Endodermal cell (in vitro differentiated cells): ENCODE data around the gene SLC39A3. TPM values are rescaled to one million over a fixed set of nuclear protein-coding genes. Genes with fewer than 3 reads are reported as not detected.

Experiments
- DNase-seq: peaks from one replicate; pipeline ENCODE4 v3.0.0-alpha.2; 2017
- H3K27ac ChIP-seq: 2 replicates; pipeline ENCODE4 v1.5.1; 2013; ENCODE audit warnings: mild to moderate bottlenecking, low read depth, low read length, moderate library complexity
- H3K27me3 ChIP-seq: 2 replicates; pipeline ENCODE4 v1.6.1; 2013; ENCODE audit warnings: mild to moderate bottlenecking, low read length, moderate library complexity; ENCODE audit not compliant: insufficient read depth, control insufficient read depth, poor library complexity, severe bottlenecking
- H3K36me3 ChIP-seq: 2 replicates; pipeline ENCODE4 v1.7.0; 2013; ENCODE audit warnings: mild to moderate bottlenecking, low read length, moderate library complexity; ENCODE audit not compliant: control insufficient read depth, insufficient read depth
- H3K4me1 ChIP-seq: one replicate; pipeline ENCODE4 v1.7.0; 2013; ENCODE audit warnings: low read length; ENCODE audit not compliant: control insufficient read depth, insufficient read depth
- H3K4me3 ChIP-seq: 2 replicates; pipeline ENCODE4 v1.5.1; 2013; ENCODE audit warnings: mild to moderate bottlenecking, low read length, moderate library complexity
- H3K9ac ChIP-seq: 2 replicates; pipeline ENCODE4 v1.6.1; 2013; ENCODE audit warnings: mild to moderate bottlenecking, low read length, moderate library complexity; ENCODE audit not compliant: poor library complexity, severe bottlenecking; ENCODE audit errors: extremely low read depth
- H3K9me3 ChIP-seq: 2 replicates; pipeline ENCODE4 v1.6.1; 2013; ENCODE audit warnings: mild to moderate bottlenecking, low read length, moderate library complexity; ENCODE audit not compliant: control insufficient read depth
- H3K27ac Mint-ChIP-seq: 2 replicates; pipeline ENCODE4 v1.8.0; 2020; ENCODE audit warnings: mixed read lengths
- H3K27me3 Mint-ChIP-seq: 2 replicates; pipeline ENCODE4 v1.8.0; 2021; ENCODE audit warnings: mild to moderate bottlenecking, mixed read lengths; ENCODE audit not compliant: insufficient read depth
- H3K36me3 Mint-ChIP-seq: 2 replicates; pipeline ENCODE4 v1.8.0; 2020; ENCODE audit warnings: low read depth, mixed read lengths
- H3K4me1 Mint-ChIP-seq: 2 replicates; pipeline ENCODE4 v1.8.0; 2020; ENCODE audit warnings: mixed read lengths
- H3K4me3 Mint-ChIP-seq: 2 replicates; pipeline ENCODE4 v1.8.0; 2020; ENCODE audit warnings: mild to moderate bottlenecking, moderate library complexity, mixed read lengths
- H3K9me3 Mint-ChIP-seq: 2 replicates; pipeline ENCODE4 v1.8.0; 2020; ENCODE audit warnings: mild to moderate bottlenecking, mixed read lengths
- WGBS, 2 experiments: methylation state at CpG; one replicate each; pipeline versions ENCODE4 v1.1.5 to v1.1.7; 2013; ENCODE audit warnings: missing lambda C conversion rate in 2 of 2, mixed read lengths in 1 of 2; ENCODE audit not compliant: insufficient coverage in 1 of 2, insufficient read length in 1 of 2; 5-methylcytosine and 5-hydroxymethylcytosine counted together
- total RNA-seq, 2 donors: library from RNA; stranded (reverse); fragmentation: NEBNext Ultra II Directional in 1 of 2; extraction: Animal tissue kit (Norgen Biotek cat#: 25700) in 1 of 2; gene quantifications; 2 replicates in 1 of 2; 3 replicates in 1 of 2; pipeline ENCODE4 v1.2.1, GENCODE V29; 2021
- TF ChIP-seq, protein P1 (sequence below): fragments of 200-600 bp; sonication (generic); conservative IDR thresholded peaks from 2 replicates; pipeline ENCODE4 v1.5.0; 2021; ENCODE audit warnings: antibody characterized with exemption, mild to moderate bottlenecking

The SLC39A3 gene
- total RNA-seq, 2 donors from 2014 or later = 25.3 to 28.6 TPM

DNA sequence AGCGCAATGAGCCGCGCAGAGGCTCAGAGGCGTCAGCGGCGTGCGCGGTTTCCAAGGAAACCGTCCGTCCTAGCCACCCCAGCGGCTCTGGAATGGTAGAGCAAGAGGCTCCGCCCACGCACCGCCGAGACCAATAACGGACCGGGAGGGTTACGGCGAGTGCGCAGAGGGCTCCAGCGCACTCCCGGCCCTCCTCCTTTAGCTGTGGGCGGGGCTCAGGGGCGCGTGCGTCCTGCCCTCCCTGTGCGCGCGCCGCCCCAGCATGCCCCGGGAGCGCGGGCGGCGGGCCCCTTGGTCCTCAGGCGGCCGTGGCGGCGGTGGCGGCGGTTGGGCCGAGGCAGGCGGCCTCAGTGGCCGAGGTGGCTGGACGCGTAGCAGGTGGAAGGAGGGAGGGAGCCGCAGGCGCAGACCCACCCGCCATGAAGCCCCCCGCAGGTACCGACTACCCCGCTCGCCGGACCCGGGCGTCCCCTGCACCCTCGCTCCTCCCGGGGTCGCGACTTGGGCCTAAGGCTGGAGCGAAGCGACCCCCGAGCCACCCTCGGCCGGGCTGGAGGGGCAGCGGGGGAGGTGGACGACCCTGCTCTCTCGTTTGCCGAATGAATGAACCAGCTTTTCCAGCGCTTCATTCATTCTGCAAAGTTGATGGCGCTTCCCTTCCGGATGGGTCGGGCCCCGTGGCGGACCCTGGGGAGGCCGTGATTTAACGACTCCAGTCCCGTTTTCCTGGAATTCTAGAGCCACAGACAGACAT is 45.6 kb upstream of the SLC39A3 start, which contains the start of gene THOP1:
Gene THOP1, plus strand, starts transcription at position 260 of the 754 bp plus-strand sequence. Its CDS starts 160 bp downstream, at position 420.
- peaks cover 4% of the 10 kb centered on the region for H3K9me3 Mint-ChIP-seq
- Histone ChIP-seq H3K9me3 (no peaks in the 10 kb centered on the region), H3K9ac (peak within 1 kb of the TSS; percentile 91), H3K27ac (peak within 1 kb of the TSS; percentile 83), H3K27me3 (no peaks in the 10 kb centered on the region), H3K36me3 (peaks cover 14% of the 10 kb centered on the region), H3K4me3 (peak within 1 kb of the TSS; percentile 96), H3K4me1 (no peaks in the 10 kb centered on the region)
- peak; percentile 99 for DNase-seq
- WGBS, 2 experiments = 0% methylated on average over 32 to 78 of the region's 78 CpGs
- peak within 1 kb of the TSS; percentile 82 for H3K27ac Mint-ChIP-seq
- TF ChIP-seq, protein P1, sequence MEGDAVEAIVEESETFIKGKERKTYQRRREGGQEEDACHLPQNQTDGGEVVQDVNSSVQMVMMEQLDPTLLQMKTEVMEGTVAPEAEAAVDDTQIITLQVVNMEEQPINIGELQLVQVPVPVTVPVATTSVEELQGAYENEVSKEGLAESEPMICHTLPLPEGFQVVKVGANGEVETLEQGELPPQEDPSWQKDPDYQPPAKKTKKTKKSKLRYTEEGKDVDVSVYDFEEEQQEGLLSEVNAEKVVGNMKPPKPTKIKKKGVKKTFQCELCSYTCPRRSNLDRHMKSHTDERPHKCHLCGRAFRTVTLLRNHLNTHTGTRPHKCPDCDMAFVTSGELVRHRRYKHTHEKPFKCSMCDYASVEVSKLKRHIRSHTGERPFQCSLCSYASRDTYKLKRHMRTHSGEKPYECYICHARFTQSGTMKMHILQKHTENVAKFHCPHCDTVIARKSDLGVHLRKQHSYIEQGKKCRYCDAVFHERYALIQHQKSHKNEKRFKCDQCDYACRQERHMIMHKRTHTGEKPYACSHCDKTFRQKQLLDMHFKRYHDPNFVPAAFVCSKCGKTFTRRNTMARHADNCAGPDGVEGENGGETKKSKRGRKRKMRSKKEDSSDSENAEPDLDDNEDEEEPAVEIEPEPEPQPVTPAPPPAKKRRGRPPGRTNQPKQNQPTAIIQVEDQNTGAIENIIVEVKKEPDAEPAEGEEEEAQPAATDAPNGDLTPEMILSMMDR = no peak
- peaks cover 15% of the 10 kb centered on the region for H3K36me3 Mint-ChIP-seq
- H3K4me3 Mint-ChIP-seq = peak within 1 kb of the TSS; percentile 79
- no peaks in the 10 kb centered on the region for H3K27me3 Mint-ChIP-seq
- peaks cover 14% of the 10 kb centered on the region for H3K4me1 Mint-ChIP-seq

DNA sequence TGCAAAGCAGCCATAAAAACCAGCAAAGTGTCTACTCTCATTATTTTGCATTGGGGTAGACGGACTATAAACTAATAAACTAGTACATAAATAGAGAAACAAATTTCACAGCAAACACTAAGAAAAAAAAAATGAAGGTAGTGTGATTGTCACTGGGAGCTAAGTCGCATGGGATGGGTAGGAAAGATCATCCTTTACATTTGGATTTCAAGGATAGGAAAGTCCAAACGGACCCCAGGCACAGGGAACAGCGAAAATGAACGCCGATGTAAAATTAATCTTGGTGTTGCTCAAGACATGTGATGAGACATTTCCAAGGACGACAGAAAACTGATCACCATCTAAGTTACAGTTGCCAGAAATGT is 43.9 kb upstream of the SLC39A3 start:
- peak overlapping the region; percentile 86 for H3K27ac ChIP-seq
- H3K27me3 Mint-ChIP-seq = no peaks in the 10 kb centered on the region
- WGBS, 2 experiments = 93 to 98% methylated on average over 5 to 6 of the region's 7 CpGs
- peak overlapping the region; percentile 61 for H3K4me3 ChIP-seq
- H3K9me3 ChIP-seq = no peaks in the 10 kb centered on the region
- peak overlapping the region; percentile 88 for H3K4me3 Mint-ChIP-seq
- peaks cover 17% of the 10 kb centered on the region for H3K36me3 ChIP-seq
- no peaks in the 10 kb centered on the region for H3K4me1 ChIP-seq
- peaks cover 12% of the 10 kb centered on the region for H3K36me3 Mint-ChIP-seq
- peaks cover 14% of the 10 kb centered on the region for H3K4me1 Mint-ChIP-seq
- no peaks in the 10 kb centered on the region for H3K27me3 ChIP-seq
- peak overlapping the region; percentile 9 for H3K9ac ChIP-seq
- no peak for DNase-seq
- TF ChIP-seq, protein P1 = no peak
- H3K9me3 Mint-ChIP-seq = peaks cover 4% of the 10 kb centered on the region
- H3K27ac Mint-ChIP-seq = peak overlapping the region; percentile 89

DNA sequence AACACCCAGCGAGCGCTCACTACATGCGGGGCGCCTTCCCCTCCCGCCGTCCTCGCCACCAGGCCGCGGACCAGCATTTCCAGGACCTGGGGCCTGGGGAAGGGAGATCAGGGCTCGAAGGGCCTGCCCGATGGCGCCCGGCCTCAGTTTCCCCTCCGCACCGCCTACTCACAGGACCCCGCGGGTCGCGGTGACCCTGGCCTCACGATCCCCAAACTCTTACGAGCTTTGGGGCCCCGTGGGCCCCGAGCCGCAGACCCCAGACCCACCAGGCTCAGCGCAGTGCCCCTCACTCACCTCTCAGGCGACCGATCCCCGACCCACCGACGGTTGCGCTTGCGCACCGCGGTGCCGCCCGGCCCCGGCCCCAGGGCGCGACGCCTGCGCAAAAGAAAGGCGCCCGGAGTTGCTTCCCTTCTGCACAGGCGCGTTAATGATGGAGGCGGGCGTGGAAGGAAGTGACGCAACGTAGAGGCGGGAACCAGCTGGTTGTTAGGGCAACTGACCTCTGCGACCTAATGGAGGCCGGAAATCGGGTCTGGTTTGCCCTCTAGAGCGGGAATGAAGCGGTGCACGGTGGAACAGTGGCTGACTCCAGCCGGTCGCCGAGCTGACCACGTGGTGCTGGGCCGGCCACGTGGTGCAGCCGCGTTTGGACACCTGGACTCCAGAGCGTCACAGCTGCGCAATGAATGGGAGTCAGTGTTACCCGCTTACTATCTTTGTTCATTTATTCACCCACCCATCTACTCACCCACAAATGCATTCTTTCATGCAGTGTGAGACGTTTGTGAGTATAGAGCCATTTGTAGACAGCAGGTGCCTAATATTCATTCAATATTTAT is 43.3 kb upstream of the SLC39A3 start, which contains the start of gene SGTA:
Gene SGTA, minus strand, starts transcription at position 338 of the 845 bp plus-strand sequence. CDS start 14,205 bp downstream, outside the sequence.
- Mint-ChIP-seq H3K9me3 (peaks cover 4% of the 10 kb centered on the region), H3K36me3 (peaks cover 12% of the 10 kb centered on the region), H3K27ac (peak within 1 kb of the TSS; percentile 90), H3K4me1 (peaks cover 14% of the 10 kb centered on the region), H3K4me3 (peak within 1 kb of the TSS; percentile 88), H3K27me3 (no peaks in the 10 kb centered on the region)
- DNase-seq = peak; percentile 99
- 2 to 3% methylated on average over 25 to 68 of the region's 68 CpGs for WGBS, 2 experiments
- no peaks in the 10 kb centered on the region for H3K4me1 ChIP-seq
- H3K27me3 ChIP-seq = no peaks in the 10 kb centered on the region
- peak within 1 kb of the TSS; percentile 86 for H3K27ac ChIP-seq
- H3K36me3 ChIP-seq = peaks cover 19% of the 10 kb centered on the region
- peak within 1 kb of the TSS; percentile 92 for H3K9ac ChIP-seq
- H3K4me3 ChIP-seq = peak within 1 kb of the TSS; percentile 81
- TF ChIP-seq, protein P1 = peak; percentile 65
- H3K9me3 ChIP-seq = no peaks in the 10 kb centered on the region
